T-helper 1 cell treated with Interleukin-12 subunit alpha and Interleukin-12 subunit beta and Interleukin-4 antibody, amounts not matched to agents 30 μg/mL and 1 μg/mL, for 36 hours (primary cell): Measurements from ENCODE around the gene SOWAHC.

Source experiments
- H3K27ac Mint-ChIP-seq: one replicate; pipeline ENCODE4 v1.8.0; 2021; ENCODE audit warnings: mild to moderate bottlenecking, mixed read lengths
- H3K27me3 Mint-ChIP-seq: one replicate; pipeline ENCODE4 v1.8.0; 2021; ENCODE audit warnings: low read depth, mixed read lengths
- H3K36me3 Mint-ChIP-seq: one replicate; pipeline ENCODE4 v1.8.0; 2021; ENCODE audit warnings: low read depth, mixed read lengths
- H3K4me1 Mint-ChIP-seq: one replicate; pipeline ENCODE4 v1.8.0; 2021; ENCODE audit warnings: low read depth, mixed read lengths
- H3K4me3 Mint-ChIP-seq: one replicate; pipeline ENCODE4 v1.8.0; 2021; ENCODE audit warnings: mild to moderate bottlenecking, moderate library complexity, mixed read lengths
- H3K9me3 Mint-ChIP-seq: one replicate; pipeline ENCODE4 v1.8.0; 2021; ENCODE audit warnings: mixed read lengths

SOWAHC gene

DNA sequence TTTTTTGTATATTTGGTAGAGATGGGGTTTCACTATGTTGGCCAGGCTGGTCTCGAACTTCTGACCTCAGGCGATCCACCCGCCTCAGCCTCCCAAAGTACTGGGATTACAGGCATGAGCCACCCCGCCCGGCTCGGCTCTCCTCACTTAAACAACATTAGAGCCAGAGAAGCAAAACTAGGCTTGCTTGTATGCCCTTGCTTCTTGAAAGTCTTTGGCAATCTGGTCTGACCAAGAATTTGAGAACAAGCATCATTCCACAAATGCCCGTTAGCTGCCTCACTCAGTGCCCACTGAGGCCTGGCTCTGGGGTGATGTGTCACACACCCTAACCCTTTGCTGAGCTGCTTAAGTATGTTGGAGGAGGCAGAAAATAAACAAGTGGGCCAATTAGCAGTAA is 33.5 kb downstream of the SOWAHC start:
- H3K27me3 Mint-ChIP-seq = no peaks in the 10 kb centered on the region
- H3K27ac Mint-ChIP-seq = no peak overlapping the region
- H3K36me3 Mint-ChIP-seq = no peaks in the 10 kb centered on the region
- H3K4me3 Mint-ChIP-seq = no peak overlapping the region
- peaks cover 5% of the 10 kb centered on the region for H3K4me1 Mint-ChIP-seq
- no peaks in the 10 kb centered on the region for H3K9me3 Mint-ChIP-seq

DNA sequence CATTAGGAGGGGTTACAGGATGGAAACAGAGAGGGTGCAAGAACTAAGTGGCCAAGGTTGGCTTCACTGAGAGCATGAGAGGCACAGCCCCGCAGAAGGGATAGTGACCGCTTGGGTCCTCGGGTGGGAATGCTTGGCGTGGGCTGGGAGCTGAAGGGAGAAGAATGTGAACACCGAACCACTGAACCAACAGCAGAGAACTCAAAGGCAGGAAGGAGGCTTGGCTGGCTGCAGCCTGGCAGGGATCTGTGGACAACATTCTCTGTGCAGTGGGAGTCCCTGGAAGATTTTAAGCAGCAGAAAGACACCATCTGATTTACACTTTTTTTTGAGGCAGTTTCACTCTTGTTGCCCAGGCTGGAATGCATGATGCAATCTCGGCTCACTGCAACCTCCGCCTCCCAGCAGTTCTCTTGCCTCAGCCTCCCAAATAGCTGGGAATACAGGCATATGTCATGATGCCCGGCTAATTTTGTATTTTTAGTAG is 33.9 kb downstream of the SOWAHC start:
- no peaks in the 10 kb centered on the region for H3K9me3 Mint-ChIP-seq
- peaks cover 5% of the 10 kb centered on the region for H3K4me1 Mint-ChIP-seq
- no peaks in the 10 kb centered on the region for H3K36me3 Mint-ChIP-seq
- no peak overlapping the region for H3K4me3 Mint-ChIP-seq
- no peaks in the 10 kb centered on the region for H3K27me3 Mint-ChIP-seq
- H3K27ac Mint-ChIP-seq = no peak overlapping the region

DNA sequence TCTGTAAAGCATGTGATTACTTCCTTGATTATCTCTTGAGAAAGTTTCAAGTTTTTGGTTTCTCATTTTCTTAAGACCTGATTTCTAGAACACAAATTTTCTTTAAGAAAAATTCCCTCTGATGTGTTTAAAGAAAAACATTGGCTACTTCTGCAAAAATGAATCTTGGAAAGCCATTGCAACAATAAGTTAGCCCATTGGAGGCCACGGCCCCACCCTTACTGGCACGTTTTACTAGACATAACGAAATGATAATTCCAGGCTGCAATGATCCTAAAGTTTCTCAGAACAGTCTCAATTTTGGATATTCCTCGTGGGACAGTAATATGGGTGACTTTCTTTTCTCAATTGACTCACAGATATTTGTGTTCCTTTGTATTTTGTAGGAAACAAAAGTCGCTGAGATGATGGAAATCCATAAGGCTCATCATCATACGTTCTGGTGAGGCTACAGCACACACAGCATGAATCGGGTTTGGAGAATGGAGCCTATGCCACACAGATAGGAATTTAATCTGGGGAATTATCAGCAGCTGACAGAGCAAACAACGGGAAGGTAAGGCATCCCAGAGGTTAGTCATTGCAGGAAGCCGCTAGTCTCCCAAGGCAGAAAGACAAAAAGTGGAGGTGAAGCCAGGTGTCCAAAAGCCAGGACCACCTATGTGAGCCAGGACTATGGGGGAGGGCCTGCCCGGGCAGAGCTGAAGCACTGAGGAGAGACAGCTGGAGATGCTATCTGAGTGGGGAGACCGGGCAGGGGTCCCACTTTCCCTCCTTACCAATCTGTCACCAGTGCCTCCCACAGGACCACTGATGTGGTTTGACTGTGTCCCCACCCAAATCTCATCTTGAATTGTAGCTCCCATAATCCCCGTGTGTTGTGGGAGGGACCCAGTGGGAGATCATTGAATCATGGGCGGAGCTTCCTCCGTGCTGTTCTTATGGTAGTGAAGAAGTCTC is 35.9 kb downstream of the SOWAHC start:
- H3K9me3 Mint-ChIP-seq = no peaks in the 10 kb centered on the region
- no peak overlapping the region for H3K27ac Mint-ChIP-seq
- no peaks in the 10 kb centered on the region for H3K4me1 Mint-ChIP-seq
- H3K4me3 Mint-ChIP-seq = no peak overlapping the region
- no peaks in the 10 kb centered on the region for H3K36me3 Mint-ChIP-seq
- no peaks in the 10 kb centered on the region for H3K27me3 Mint-ChIP-seq

DNA sequence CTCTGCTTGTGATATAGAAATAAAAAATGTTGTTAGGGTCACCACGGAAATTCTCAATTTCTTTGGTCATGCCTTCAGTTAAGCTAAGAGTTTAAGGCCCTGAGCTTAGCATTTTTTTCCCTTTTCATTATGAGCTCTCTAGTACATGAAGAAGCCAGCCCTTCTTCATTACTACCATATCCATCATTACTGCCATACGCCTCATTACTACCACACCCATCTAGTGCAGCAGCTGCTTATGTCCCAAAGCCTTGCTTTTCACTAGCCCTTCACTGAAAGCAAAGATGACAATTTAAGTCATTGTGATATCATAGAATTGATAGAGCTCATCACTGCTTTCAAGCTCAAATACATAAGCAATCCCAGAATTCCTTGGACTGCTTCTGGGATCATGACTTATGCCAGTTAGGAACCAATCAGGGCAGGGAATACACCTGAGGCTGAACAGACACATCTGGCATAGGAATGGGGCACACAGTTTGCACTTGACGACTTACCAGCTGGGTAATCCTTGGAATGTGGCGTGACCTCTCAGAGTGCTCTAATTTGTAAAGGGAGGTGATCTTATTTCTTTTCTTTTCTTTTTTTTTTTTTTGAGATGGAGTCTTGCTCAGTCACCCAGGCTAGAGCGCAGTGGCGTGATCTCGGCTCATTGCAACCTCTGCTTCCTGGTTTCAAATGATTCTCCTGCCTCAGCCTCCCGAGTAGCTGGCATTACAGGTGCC is 40.3 kb downstream of the SOWAHC start:
- Mint-ChIP-seq H3K9me3 (no peaks in the 10 kb centered on the region), H3K27ac (no peak overlapping the region), H3K4me3 (no peak overlapping the region), H3K4me1 (no peaks in the 10 kb centered on the region), H3K27me3 (no peaks in the 10 kb centered on the region), H3K36me3 (no peaks in the 10 kb centered on the region)

DNA sequence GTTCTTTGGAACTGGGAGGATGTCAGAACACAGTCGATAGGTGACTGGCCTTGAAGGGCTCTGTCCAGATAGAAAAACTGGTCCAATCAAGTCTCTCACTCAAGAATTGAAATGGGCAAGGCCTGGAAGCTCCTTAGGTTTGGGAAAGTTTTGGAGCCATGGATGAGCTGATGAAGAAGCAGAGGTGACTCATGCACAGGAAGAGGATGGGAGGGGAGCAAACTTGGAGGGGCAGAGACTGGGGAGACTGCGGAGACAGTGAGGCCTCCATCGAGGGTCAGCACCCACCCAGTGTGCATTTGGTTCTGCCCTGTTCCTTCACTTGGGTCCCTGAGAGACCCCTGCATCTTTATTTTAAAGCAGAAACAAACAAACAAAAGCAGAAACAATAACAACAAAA is 41.1 kb downstream of the SOWAHC start:
- H3K4me1 Mint-ChIP-seq = no peaks in the 10 kb centered on the region
- no peaks in the 10 kb centered on the region for H3K9me3 Mint-ChIP-seq
- H3K27me3 Mint-ChIP-seq = no peaks in the 10 kb centered on the region
- no peaks in the 10 kb centered on the region for H3K36me3 Mint-ChIP-seq
- H3K4me3 Mint-ChIP-seq = no peak overlapping the region
- no peak overlapping the region for H3K27ac Mint-ChIP-seq

DNA sequence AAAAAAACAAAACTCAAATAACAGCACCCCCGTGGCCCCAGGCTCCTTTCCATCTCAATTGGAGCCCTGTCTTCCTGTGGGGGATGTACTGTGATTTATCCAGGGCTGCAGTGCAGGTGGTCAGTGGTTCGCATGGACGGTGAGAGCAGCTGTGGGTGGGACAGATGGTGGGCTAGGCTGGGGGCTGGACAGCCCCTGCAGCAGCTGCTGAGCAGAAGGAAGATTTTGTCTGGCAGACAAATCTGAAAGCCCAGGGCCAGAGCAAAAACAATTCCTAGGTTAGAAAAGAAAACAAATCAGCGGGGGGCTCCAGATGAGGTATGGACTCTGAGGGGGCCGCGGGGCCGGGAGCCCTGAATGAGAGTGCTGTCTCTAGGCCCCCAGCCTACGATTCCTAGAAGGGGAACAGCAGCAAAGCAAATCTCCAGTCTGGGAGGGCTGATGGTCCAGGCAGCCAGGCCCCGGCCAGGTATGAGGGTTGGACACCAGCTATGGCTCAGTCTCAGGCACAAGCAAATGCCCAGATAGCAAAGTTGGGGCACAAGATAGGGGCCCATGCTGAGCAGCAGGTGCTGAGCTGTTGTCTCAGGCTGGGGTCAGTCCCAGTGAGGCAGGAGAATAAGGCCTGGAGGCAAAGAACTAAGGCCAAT is 45.4 kb downstream of the SOWAHC start:
- Mint-ChIP-seq H3K27ac (no peak overlapping the region), H3K4me1 (no peaks in the 10 kb centered on the region), H3K36me3 (no peaks in the 10 kb centered on the region), H3K9me3 (no peaks in the 10 kb centered on the region), H3K27me3 (peaks cover 12% of the 10 kb centered on the region), H3K4me3 (no peak overlapping the region)

DNA sequence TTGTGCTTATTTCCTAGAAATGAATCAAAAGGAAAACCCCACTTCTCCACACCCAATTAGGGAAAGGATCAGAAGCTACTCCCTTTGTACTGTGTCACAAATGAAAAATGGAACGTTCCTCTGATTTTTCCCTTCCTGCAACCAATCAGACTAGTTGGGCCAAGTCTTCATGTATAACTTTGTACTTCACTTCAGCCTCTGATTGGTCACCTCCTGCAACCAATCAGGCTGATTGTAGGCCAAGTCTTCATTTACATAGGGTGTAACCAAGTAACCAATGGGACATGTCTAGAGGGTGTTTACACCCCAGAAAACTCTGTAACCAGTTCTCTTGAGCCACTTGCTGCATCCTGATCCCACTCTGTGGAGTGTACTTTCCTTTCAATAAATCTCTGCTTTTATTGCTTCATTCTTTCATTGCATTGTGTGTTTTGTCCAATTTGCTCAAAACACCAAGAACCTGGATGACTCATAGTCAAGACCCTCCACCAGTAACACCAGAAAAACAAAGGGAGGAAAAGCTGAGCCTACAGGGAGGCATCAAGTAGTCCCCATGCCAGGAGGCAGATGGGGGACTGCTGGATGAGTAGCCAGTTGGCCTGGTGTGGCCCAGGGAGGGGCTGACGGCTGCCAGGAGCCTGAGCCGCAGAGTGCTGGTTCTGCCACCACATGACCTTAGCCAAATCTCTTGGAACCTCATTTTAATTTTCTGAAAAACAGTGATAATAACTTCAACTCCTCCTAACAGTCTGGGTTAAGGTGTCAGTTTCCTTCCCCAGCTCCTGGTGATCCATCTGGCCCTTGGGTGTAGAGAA is 46.1 kb downstream of the SOWAHC start:
- Mint-ChIP-seq H3K4me1 (no peaks in the 10 kb centered on the region), H3K27ac (no peak overlapping the region), H3K9me3 (no peaks in the 10 kb centered on the region)

DNA sequence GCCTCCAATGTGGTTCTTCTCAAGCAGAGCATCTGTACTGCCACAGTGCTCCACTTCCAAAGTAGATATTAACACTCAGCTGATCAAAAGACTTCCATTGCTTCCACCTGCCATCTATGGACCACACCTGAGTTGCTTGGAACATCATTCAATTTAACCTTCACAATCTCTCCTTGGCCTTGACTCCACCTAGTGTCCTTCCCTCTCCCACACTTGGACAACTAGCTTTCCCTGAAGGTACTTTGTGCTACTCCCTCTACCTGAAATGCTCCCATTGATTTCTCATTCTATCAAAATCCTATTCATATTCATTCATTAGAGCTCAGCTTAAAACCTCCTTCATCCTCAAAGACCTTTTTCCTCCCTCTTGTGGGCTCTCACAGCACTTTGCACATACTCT is 48.7 kb downstream of the SOWAHC start:
- peaks cover 12% of the 10 kb centered on the region for H3K27me3 Mint-ChIP-seq
- H3K36me3 Mint-ChIP-seq = no peaks in the 10 kb centered on the region
- no peak overlapping the region for H3K4me3 Mint-ChIP-seq
- H3K9me3 Mint-ChIP-seq = no peaks in the 10 kb centered on the region
- H3K4me1 Mint-ChIP-seq = no peaks in the 10 kb centered on the region
- H3K27ac Mint-ChIP-seq = no peak overlapping the region

More for the DNA sequence above, 46.1 kb downstream of the SOWAHC start:
- no peaks in the 10 kb centered on the region for H3K36me3 Mint-ChIP-seq
- no peak overlapping the region for H3K4me3 Mint-ChIP-seq
- peaks cover 12% of the 10 kb centered on the region for H3K27me3 Mint-ChIP-seq

DNA sequence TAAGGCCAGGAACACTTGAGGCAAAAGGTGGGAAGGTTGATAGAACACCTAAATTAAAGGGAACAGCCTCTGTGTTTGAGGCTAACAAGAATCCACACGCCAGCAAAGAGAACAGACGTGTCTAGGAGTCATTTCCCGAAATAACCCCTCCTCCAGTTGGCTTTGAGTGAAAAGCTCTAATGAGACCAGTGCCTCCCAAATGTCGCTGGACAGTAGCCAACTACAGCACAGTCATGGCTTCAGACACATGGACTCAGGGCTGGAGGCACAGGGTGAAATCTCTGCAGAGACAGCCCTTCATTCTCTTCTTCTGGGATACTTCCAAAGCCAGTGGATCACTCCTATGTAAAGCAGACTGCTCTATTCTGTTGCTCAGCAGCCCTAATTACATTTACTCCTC is 49.6 kb downstream of the SOWAHC start:
- Mint-ChIP-seq H3K9me3 (no peaks in the 10 kb centered on the region), H3K4me1 (no peaks in the 10 kb centered on the region), H3K36me3 (no peaks in the 10 kb centered on the region), H3K27ac (no peak overlapping the region), H3K4me3 (no peak overlapping the region), H3K27me3 (peaks cover 12% of the 10 kb centered on the region)

DNA sequence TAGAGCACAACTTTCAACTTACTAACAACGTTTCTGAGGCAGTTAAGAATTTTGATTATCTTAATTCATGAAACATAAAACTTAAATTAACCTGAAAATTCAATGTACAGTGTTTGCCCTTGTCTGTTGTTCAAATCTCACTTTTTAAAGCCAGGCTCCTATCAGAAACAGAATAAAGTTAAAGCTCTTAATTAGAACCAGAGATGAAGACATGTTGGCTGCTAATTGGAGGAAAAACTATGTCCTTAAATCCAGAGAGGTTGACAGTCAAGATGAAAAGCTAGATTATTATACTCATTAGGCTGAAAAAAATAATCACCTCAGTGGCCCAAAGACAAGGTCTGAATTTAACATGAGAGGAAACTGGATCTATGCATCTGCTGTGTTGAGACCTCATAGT is 52.3 kb downstream of the SOWAHC start:
- Mint-ChIP-seq H3K4me3 (no peak overlapping the region), H3K27me3 (peaks cover 12% of the 10 kb centered on the region), H3K27ac (no peak overlapping the region), H3K9me3 (no peaks in the 10 kb centered on the region), H3K36me3 (no peaks in the 10 kb centered on the region), H3K4me1 (no peaks in the 10 kb centered on the region)
